Cardiac muscle cell (in vitro differentiated cells and primary cell): ENCODE results near the gene RDX. TPM values are rescaled to one million over a fixed set of nuclear protein-coding genes. Genes with fewer than 3 reads are reported as not detected.
"Not testable (repeated sequence)": the region's sequence is repeated elsewhere in the genome, so short reads cannot be mapped to it uniquely, and the experiment has no call there.

Experiments
- DNase-seq, 2 donors: peaks; one replicate each; pipeline versions ENCODE4 v3.0.0 to v3.0.0-alpha.2; 2010 to 2017; ENCODE audit warnings: low read depth in 1 of 2, low spot score in 1 of 2
- H3K27ac ChIP-seq: fragments of 200-600 bp; sonication (generic); 2 replicates; pipeline ENCODE4 v1.5.1; 2016
- H3K27me3 ChIP-seq: fragments of 200-600 bp; sonication (generic); 2 replicates; pipeline ENCODE4 v1.6.0; 2016; ENCODE audit warnings: control low read depth
- H3K36me3 ChIP-seq: fragments of 200-600 bp; sonication (generic); 2 replicates; pipeline ENCODE4 v1.5.1; 2016; ENCODE audit warnings: control low read depth
- H3K4me1 ChIP-seq: fragments of 200-600 bp; sonication (generic); 2 replicates; pipeline ENCODE4 v1.8.1; 2017; ENCODE audit warnings: low read depth, mild to moderate bottlenecking, mixed run types
- H3K4me3 ChIP-seq: fragments of 200-600 bp; sonication (generic); 2 replicates; pipeline ENCODE4 v1.5.1; 2016; ENCODE audit warnings: mild to moderate bottlenecking
- H3K9me3 ChIP-seq: fragments of 200-600 bp; sonication (generic); 2 replicates; pipeline ENCODE4 v1.5.1; 2017; ENCODE audit warnings: low read depth, mild to moderate bottlenecking, control low read depth
- polyA plus RNA-seq: library from polyadenylated mRNA; unstranded; fragments of >200 nt; fragmentation: Nextera tagmentation; extraction: Ambion mirVana; gene quantifications from 2 replicates; pipeline ENCODE4 v1.2.1, GENCODE V29; 2016
- total RNA-seq: library from RNA; depleted of rRNA; stranded (reverse); fragments of >200 nt; gene quantifications from 2 replicates; pipeline ENCODE4 v1.2.3, GENCODE V29; 2016
- TF ChIP-seq, protein P1 (sequence below): IDR thresholded peaks from 2 replicates; pipeline ENCODE4 v1.5.1; 2012; ENCODE audit warnings: low read depth, mild to moderate bottlenecking, low read length

RDX gene
- total and polyA plus RNA-seq, 2 experiments from 2014 or later, result 96.3 to 204 TPM

GRCh38 chr11:110294509-110294908 lies 1.9 kb downstream of the RDX start:
- TF ChIP-seq, protein P1, sequence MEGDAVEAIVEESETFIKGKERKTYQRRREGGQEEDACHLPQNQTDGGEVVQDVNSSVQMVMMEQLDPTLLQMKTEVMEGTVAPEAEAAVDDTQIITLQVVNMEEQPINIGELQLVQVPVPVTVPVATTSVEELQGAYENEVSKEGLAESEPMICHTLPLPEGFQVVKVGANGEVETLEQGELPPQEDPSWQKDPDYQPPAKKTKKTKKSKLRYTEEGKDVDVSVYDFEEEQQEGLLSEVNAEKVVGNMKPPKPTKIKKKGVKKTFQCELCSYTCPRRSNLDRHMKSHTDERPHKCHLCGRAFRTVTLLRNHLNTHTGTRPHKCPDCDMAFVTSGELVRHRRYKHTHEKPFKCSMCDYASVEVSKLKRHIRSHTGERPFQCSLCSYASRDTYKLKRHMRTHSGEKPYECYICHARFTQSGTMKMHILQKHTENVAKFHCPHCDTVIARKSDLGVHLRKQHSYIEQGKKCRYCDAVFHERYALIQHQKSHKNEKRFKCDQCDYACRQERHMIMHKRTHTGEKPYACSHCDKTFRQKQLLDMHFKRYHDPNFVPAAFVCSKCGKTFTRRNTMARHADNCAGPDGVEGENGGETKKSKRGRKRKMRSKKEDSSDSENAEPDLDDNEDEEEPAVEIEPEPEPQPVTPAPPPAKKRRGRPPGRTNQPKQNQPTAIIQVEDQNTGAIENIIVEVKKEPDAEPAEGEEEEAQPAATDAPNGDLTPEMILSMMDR, result no peak

DNA sequence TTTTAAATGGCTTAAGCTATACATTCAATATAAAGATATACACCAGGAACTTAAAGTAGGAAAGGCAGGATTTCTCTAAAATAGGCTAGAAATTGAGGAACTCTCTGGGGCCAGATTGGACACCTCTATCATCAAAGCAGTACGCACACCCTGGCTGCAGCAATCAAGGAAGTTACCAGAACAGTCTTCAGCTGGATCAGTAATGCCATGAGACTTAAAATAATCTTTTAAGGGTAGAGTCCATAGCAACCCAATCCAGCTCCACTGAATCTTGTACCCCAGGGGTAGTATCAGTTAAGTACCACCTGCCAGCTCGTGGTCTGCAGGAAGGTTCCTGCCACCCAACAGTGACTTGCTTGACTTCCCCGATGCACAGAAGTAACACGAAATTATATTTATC lies 3.0 kb downstream of the RDX start:
- Histone ChIP-seq H3K36me3 (no peaks in the 10 kb centered on the region), H3K4me3 (peak overlapping the region; percentile 99), H3K4me1 (peaks cover 33% of the 10 kb centered on the region), H3K9me3 (no peaks in the 10 kb centered on the region), H3K27ac (no peak overlapping the region), H3K27me3 (no peaks in the 10 kb centered on the region)
- TF ChIP-seq, protein P1, result no peak
- DNase-seq, result no peak

More at GRCh38 chr11:110294509-110294908, 1.9 kb downstream of the RDX start:
- H3K27me3 ChIP-seq, result no peaks in the 10 kb centered on the region
- DNase-seq, result no peak
- H3K9me3 ChIP-seq, result no peaks in the 10 kb centered on the region
- H3K4me3 ChIP-seq, result peak overlapping the region; percentile 99
- H3K4me1 ChIP-seq, result peaks cover 33% of the 10 kb centered on the region
- no peak overlapping the region for H3K27ac ChIP-seq
- no peaks in the 10 kb centered on the region for H3K36me3 ChIP-seq

- H3K27me3 ChIP-seq, H3K27ac ChIP-seq, H3K9me3 ChIP-seq, H3K36me3 ChIP-seq, DNase-seq, H3K4me3 ChIP-seq: not testable (repeated sequence)
- H3K4me1 ChIP-seq, result peaks cover 36% of the 10 kb centered on the region
These were observed 4.3 kb downstream of the RDX start for GRCh38 chr11:110292146-110292545.

DNA sequence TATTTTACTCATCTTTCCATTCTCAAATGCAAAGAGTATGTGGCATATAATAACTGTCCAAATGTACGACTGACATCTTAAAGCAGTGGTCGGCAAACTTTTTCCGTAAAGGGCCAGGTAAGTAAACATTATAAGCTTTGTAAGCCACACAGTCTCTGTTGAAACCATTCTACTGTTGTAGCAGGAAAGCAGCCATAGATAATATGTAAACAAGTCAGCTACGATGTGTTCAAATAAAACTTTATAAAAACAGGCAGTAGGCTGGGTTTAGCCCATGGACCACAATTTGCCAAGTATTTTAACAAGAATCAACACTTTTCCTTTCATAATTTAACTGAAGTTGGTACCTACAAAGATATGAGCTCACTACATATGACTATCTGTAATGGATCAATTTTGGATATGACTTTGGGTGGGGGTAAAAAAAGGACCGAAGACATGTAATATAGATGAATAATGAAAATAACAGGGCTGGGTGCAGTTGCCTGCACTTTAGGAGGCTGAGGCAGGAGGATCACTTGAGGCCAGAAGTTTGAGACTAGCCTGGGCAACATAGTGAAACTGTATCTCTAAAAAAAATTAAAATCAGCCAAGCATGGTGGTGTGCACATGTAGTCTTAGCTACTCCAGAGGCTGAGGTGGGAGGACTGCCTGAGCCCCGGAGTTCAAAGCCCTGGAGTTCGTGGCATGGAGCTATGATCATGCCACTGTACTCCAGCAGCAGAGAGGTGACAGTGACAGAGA lies 5.7 kb downstream of the RDX start:
- DNase-seq, result no peak
- no peaks in the 10 kb centered on the region for H3K9me3 ChIP-seq
- TF ChIP-seq, protein P1, result no peak
- H3K4me1 ChIP-seq, result peaks cover 35% of the 10 kb centered on the region
- H3K27ac ChIP-seq, result peak overlapping the region; percentile 25
- no peak overlapping the region for H3K4me3 ChIP-seq
- no peaks in the 10 kb centered on the region for H3K36me3 ChIP-seq
- no peaks in the 10 kb centered on the region for H3K27me3 ChIP-seq

DNA sequence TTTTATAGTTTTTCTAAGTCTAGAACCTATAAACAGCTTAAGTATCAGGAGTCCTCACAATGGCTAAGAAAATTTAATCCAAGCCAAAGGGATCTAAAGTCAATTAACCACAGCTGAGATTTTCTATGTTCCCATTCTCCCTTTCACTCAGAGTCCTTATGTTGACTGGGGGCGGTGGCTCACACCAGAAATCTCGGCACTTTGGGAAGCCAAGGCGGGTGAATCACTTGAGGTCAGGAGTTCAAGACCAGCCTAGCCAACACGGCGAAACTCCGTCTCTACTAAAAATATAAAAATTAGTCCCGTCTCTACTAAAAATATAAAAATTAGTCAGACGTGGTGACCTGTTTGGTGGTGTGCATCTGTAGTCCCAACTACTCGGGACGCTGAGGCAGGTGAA lies 6.9 kb downstream of the RDX start:
- no peak for DNase-seq
- Histone ChIP-seq H3K36me3 (no peaks in the 10 kb centered on the region), H3K27me3 (no peaks in the 10 kb centered on the region), H3K27ac (no peak overlapping the region), H3K4me1 (peaks cover 31% of the 10 kb centered on the region), H3K9me3 (no peaks in the 10 kb centered on the region), H3K4me3 (no peak overlapping the region)
- TF ChIP-seq, protein P1, result no peak

DNA sequence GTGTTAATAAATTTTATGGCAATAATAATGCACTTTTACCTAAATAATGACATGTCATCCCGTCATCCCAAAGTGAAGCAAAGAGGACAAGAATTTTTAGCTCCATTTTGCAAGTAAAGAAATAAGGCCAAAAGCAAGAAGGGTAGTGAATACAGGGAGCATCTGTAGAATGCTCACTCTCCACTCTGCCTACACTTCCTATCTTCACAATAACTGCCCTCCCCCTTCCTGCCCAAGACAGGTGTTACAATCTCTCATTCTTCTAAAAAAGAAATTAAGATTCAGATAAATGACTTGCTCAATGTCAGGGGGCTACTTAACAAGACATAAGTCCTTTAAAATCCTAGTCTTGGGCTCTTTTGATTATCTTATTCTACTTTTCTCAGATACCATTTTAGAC lies 8.9 kb downstream of the RDX start:
- Histone ChIP-seq H3K27me3 (no peaks in the 10 kb centered on the region), H3K36me3 (no peaks in the 10 kb centered on the region), H3K27ac (peak overlapping the region; percentile 73), H3K9me3 (no peaks in the 10 kb centered on the region), H3K4me3 (no peak overlapping the region), H3K4me1 (peaks cover 12% of the 10 kb centered on the region)
- DNase-seq, result no peak
- TF ChIP-seq, protein P1, result no peak
